Erythroblast (primary cell): ENCODE measurements around the gene BMF.

ENCODE experiments used
- GATA1 ChIP-seq: IDR thresholded peaks from 2 replicates; pipeline ENCODE4 v1.6.1; 2011; ENCODE audit warnings: low read depth, mild to moderate bottlenecking, control low read depth, low read length, moderate library complexity
- POLR2A ChIP-seq: IDR thresholded peaks from 2 replicates; pipeline ENCODE4 v1.6.1; 2011; ENCODE audit warnings: mild to moderate bottlenecking, low read length

DNA sequence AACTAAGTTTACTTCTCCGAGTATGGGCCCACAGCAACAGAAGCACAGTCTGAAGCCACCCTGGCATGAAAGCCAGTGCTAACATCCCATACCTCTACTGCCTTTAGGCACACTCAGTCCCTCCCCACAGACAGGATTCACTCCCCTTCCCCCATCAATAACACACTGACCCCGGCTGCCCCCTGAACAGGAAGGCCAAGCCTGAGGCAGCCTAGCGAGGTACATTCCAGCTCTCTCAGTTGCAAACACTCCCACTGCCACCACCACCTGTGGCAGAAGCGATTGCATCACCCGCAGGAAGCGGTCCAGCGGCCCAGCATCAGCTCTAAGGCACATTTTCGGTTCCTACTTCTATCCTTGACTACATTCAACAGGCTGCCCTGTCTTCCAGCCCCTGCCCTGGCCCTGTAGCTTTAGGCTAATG, 7.0 kb upstream of the BMF start:
- no peak for TF ChIP-seq POLR2A
- TF ChIP-seq GATA1, result no peak
